Suprapubic skin (tissue), 4 donors: ENCODE data around the gene TTI1. TPM values are rescaled to one million over a fixed set of nuclear protein-coding genes. Genes with fewer than 3 reads are reported as not detected.

ENCODE experiments used
- DNase-seq, 2 donors: peaks; one replicate each; pipeline ENCODE4 v3.0.0-alpha.2; 2019; ENCODE audit warnings: low spot score in 2 of 2
- H3K27ac ChIP-seq: fragments of 200-600 bp; sonication (generic); one replicate; pipeline ENCODE4 v1.5.1; 2019
- H3K27me3 ChIP-seq: fragments of 200-600 bp; sonication (generic); one replicate; pipeline ENCODE4 v1.5.1; 2019
- H3K36me3 ChIP-seq: fragments of 200-600 bp; sonication (generic); one replicate; pipeline ENCODE4 v1.5.1; 2019
- H3K4me1 ChIP-seq: fragments of 200-600 bp; sonication (generic); one replicate; pipeline ENCODE4 v1.5.1; 2019
- H3K4me3 ChIP-seq: fragments of 200-600 bp; sonication (generic); one replicate; pipeline ENCODE4 v1.5.1; 2019; ENCODE audit warnings: mild to moderate bottlenecking
- H3K9me3 ChIP-seq: fragments of 200-600 bp; sonication (generic); one replicate; pipeline ENCODE4 v1.5.1; 2019
- EP300 ChIP-seq: sonication (generic); formaldehyde crosslinking; IDR thresholded peaks from one replicate; pipeline ENCODE4 v1.6.1; 2017; ENCODE audit warnings: antibody characterized with exemption
- POLR2A ChIP-seq, 2 donors: fragments of 450-650 bp; IDR thresholded peaks; one replicate each; pipeline ENCODE4 v1.6.1; 2017; ENCODE audit warnings: antibody characterized with exemption in 2 of 2, mild to moderate bottlenecking in 2 of 2, moderate library complexity in 2 of 2
- POLR2AphosphoS5 ChIP-seq, 3 donors: sonication (generic); formaldehyde crosslinking; IDR thresholded peaks; one replicate each; pipeline ENCODE4 v1.6.1; 2017; ENCODE audit warnings: antibody characterized with exemption in 3 of 3
- WGBS: methylation state at CpG from one replicate; pipeline ENCODE4 v1.1.5; 2018; 5-methylcytosine and 5-hydroxymethylcytosine counted together
- total RNA-seq, 4 donors: library from RNA; depleted of rRNA; stranded (reverse); fragments of >200 nt; gene quantifications; one replicate each; pipeline ENCODE4 v1.1.0, GENCODE V29; 2016
- TF ChIP-seq, protein P1 (sequence below), 2 donors: fragments of 200-600 bp in 1 of 2; fragments of 450-650 bp in 1 of 2; sonication (generic) in 1 of 2; IDR thresholded peaks; one replicate each; pipeline ENCODE4 v1.5.1; 2016 to 2019; ENCODE audit warnings: antibody characterized with exemption in 2 of 2, mild to moderate bottlenecking in 1 of 2, moderate library complexity in 1 of 2

Gene TTI1
- total RNA-seq, 4 donors from 2014 or later: 11.2 to 24.7 (median 17.1) TPM

GRCh38 chr20:37977338-37977737, 55.9 kb downstream of the TTI1 start:
- Histone ChIP-seq H3K27ac (no peak overlapping the region), H3K9me3 (no peaks in the 10 kb centered on the region), H3K27me3 (no peaks in the 10 kb centered on the region), H3K4me3 (no peak overlapping the region), H3K36me3 (peaks cover 14% of the 10 kb centered on the region), H3K4me1 (no peaks in the 10 kb centered on the region)
- peak in 1 of 2 donors; percentile 11 for DNase-seq
- WGBS: 39% methylated on average over 10 of the region's 12 CpGs
- TF ChIP-seq, protein P1, sequence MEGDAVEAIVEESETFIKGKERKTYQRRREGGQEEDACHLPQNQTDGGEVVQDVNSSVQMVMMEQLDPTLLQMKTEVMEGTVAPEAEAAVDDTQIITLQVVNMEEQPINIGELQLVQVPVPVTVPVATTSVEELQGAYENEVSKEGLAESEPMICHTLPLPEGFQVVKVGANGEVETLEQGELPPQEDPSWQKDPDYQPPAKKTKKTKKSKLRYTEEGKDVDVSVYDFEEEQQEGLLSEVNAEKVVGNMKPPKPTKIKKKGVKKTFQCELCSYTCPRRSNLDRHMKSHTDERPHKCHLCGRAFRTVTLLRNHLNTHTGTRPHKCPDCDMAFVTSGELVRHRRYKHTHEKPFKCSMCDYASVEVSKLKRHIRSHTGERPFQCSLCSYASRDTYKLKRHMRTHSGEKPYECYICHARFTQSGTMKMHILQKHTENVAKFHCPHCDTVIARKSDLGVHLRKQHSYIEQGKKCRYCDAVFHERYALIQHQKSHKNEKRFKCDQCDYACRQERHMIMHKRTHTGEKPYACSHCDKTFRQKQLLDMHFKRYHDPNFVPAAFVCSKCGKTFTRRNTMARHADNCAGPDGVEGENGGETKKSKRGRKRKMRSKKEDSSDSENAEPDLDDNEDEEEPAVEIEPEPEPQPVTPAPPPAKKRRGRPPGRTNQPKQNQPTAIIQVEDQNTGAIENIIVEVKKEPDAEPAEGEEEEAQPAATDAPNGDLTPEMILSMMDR (IDR thresholded peaks at IDR 0.05): no peak
- TF ChIP-seq POLR2AphosphoS5 (IDR thresholded peaks at IDR 0.05) (no peak), POLR2A (IDR thresholded peaks at IDR 0.05) (no peak), EP300 (no peak)

DNA sequence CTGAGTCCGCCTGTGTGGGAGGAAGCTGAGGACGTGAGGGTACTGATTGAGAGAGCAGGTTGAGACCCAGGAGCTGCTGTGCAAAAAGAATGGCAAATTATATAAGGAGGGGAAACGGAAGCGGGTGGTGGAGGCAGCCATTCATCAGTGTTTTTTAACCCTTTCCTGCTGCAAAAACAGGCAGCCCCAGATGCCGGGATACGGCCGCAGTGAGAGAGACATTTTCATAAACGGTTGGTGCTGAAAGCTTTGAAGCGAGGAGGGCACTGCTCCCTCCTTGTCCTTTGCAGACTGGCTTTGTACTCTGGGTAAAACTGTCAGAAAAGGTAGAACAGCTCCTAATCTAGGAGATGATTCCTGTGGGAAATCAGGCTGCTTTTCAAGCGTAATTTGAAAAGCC, 56.4 kb downstream of the TTI1 start:
- Histone ChIP-seq H3K4me3 (no peak overlapping the region), H3K36me3 (peaks cover 11% of the 10 kb centered on the region), H3K27ac (no peak overlapping the region), H3K27me3 (no peaks in the 10 kb centered on the region), H3K4me1 (no peaks in the 10 kb centered on the region), H3K9me3 (no peaks in the 10 kb centered on the region)
- WGBS: 63% methylated on average over 9 of the region's 10 CpGs
- TF ChIP-seq, protein P1 (IDR thresholded peaks at IDR 0.05): no peak
- no peak for TF ChIP-seq POLR2AphosphoS5 (IDR thresholded peaks at IDR 0.05)
- TF ChIP-seq POLR2A (IDR thresholded peaks at IDR 0.05): no peak
- TF ChIP-seq EP300: no peak
- DNase-seq: peak in 1 of 2 donors; percentile 9

DNA sequence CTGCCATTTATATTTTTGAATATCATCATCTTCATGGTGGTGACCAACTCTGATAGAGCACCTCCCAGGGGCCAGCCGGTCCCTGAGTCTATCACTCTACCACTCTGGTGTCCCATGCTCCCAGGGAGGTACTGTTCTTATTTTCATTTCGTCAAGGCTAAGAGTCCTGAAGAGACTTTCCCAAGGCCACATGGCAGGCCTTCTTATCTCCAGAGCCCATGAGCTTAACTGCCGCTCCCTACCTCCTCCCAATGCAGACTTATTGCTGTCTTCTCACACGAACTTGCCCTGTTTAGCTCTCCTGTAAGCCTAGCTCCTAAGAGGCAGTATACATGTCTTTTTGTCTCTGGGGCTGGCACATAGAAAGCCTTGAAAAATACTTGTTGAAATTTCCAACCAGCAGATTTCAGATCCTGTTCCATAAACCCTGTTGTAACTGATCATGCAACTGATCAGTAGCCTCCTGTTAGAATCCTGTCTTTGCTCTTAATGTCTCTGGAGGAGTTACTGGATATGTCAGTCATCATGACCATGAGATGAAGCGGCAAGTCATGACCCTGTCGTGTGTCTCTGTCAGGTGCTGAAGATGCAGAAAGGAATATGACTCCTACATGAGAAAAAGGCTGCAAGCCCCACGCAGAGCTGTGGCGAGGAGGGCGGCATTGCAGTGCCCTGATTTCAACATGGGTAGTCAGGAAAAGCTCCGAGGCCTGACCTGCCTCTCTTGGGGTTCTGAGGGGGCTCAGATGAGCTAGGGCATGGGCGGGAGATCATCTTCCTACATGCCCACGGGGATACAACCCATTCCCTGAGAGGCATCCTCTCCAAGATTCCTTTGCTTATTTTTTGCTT, 60.0 kb downstream of the TTI1 start:
- Histone ChIP-seq H3K27me3 (no peaks in the 10 kb centered on the region), H3K36me3 (no peaks in the 10 kb centered on the region), H3K4me1 (no peaks in the 10 kb centered on the region), H3K27ac (no peak overlapping the region), H3K9me3 (no peaks in the 10 kb centered on the region), H3K4me3 (no peak overlapping the region)
- DNase-seq: peak in 1 of 2 donors; percentile 71
- 89% methylated on average over 12 of the region's 12 CpGs for WGBS
- TF ChIP-seq, protein P1 (IDR thresholded peaks at IDR 0.05): no peak
- no peak for TF ChIP-seq EP300
- no peak for TF ChIP-seq POLR2A (IDR thresholded peaks at IDR 0.05)
- no peak for TF ChIP-seq POLR2AphosphoS5 (IDR thresholded peaks at IDR 0.05)

GRCh38 chr20:37972256-37973058, 60.8 kb downstream of the TTI1 start:
- no peaks in the 10 kb centered on the region for H3K4me1 ChIP-seq
- WGBS: 84% methylated on average over 7 of the region's 7 CpGs
- peak in 1 of 2 donors; percentile 13 for DNase-seq
- H3K9me3 ChIP-seq: no peaks in the 10 kb centered on the region
- H3K27ac ChIP-seq: no peak overlapping the region
- TF ChIP-seq POLR2A (IDR thresholded peaks at IDR 0.05): no peak
- TF ChIP-seq EP300: no peak
- no peaks in the 10 kb centered on the region for H3K27me3 ChIP-seq
- H3K36me3 ChIP-seq: no peaks in the 10 kb centered on the region
- no peak overlapping the region for H3K4me3 ChIP-seq

- 94% methylated on average over 5 of the region's 5 CpGs for WGBS
- Histone ChIP-seq H3K27me3 (no peaks in the 10 kb centered on the region), H3K27ac (no peak overlapping the region), H3K4me3 (no peak overlapping the region), H3K4me1 (no peaks in the 10 kb centered on the region), H3K36me3 (no peaks in the 10 kb centered on the region), H3K9me3 (peaks cover 4% of the 10 kb centered on the region)
- DNase-seq: peak in 1 of 2 donors; percentile 44
- TF ChIP-seq, protein P1 (IDR thresholded peaks at IDR 0.05): no peak
- TF ChIP-seq POLR2A (IDR thresholded peaks at IDR 0.05) (no peak), EP300 (no peak), POLR2AphosphoS5 (IDR thresholded peaks at IDR 0.05) (no peak)
Measured at GRCh38 chr20:37971561-37972127, 61.6 kb downstream of the TTI1 start.
